ENCODE measurements around the gene EMC7. TPM values are rescaled to one million over a fixed set of nuclear protein-coding genes. Genes with fewer than 3 reads are reported as not detected.

EMC7 gene
- total and polyA plus RNA-seq, 2 donors (not counting 1 experiment from before 2014, with no cell fraction given), result 18.4 to 29.9 TPM

- intact Hi-C loops (cut with micrococcal nuclease), result no loop called here
- 97% methylated on average over 8 of the region's 8 CpGs for WGBS (ENCODE audit: insufficient coverage)
- H3K79me2 ChIP-seq (ENCODE audit: control insufficient read depth, insufficient read depth, low read length), result no peaks in the 10 kb centered on the region
- ATAC-seq (ENCODE audit: low read depth) (no peak), DNase-seq (no peak)
- ChIA-PET POLR2A (no interaction called here), CTCF (interaction anchor here (1.0 to 1.8 kb wide), 3 partner anchors 29 to 176 kb away, joined by 3 to 6 read pairs (median 5); partner anchors contain the start of gene KATNBL1)
- H3K4me2 ChIP-seq (replicated peaks; ENCODE audit: low read depth, low read length, poor library complexity, severe bottlenecking), result no peak overlapping the region
- no peaks in the 10 kb centered on the region for H3K9me3 ChIP-seq (ENCODE audit: control extremely low read depth in 1 of 3, control insufficient read depth in 2 of 3, insufficient read depth in 1 of 3, low read length in 2 of 3)
- no peaks in the 10 kb centered on the region for H3K36me3 ChIP-seq (replicated peaks in 1 of 2; ENCODE audit: control extremely low read depth in 1 of 2, control insufficient read depth in 1 of 2, extremely low read depth in 1 of 2, insufficient read depth in 2 of 2, low read length in 1 of 2)
- no peaks in the 10 kb centered on the region for H3K27me3 ChIP-seq (replicated peaks in 1 of 4; ENCODE audit: control extremely low read depth in 1 of 4, control insufficient read depth in 3 of 4, insufficient read depth in 4 of 4, low read length in 3 of 4)
- H3K4me3 ChIP-seq (ENCODE audit: control extremely low read depth in 1 of 5, extremely low read depth in 1 of 5, insufficient read depth in 1 of 5, low read depth in 2 of 5, low read length in 4 of 5), result no peak overlapping the region
- Mint-ChIP-seq H3K4me3 (no peak overlapping the region), H3K27ac (no peak overlapping the region), H3K9me3 (ENCODE audit: insufficient read depth) (no peaks in the 10 kb centered on the region), H3K4me1 (peaks cover 4% of the 10 kb centered on the region), H3K27me3 (no peaks in the 10 kb centered on the region)
- no peak overlapping the region for H3K27ac ChIP-seq (ENCODE audit: low read length in 2 of 2)
- no peak overlapping the region for H2AFZ ChIP-seq (ENCODE audit: insufficient read depth, low read depth, low read length, poor library complexity, severe bottlenecking)
- peaks cover 0 to 4% of the 10 kb centered on the region in 2 donors for H3K4me1 ChIP-seq (ENCODE audit: control insufficient read depth in 2 of 2, insufficient read depth in 2 of 2, low read length in 2 of 2)
- no peak overlapping the region for H3K9ac ChIP-seq (ENCODE audit: low read length)
- TF ChIP-seq, protein P1, sequence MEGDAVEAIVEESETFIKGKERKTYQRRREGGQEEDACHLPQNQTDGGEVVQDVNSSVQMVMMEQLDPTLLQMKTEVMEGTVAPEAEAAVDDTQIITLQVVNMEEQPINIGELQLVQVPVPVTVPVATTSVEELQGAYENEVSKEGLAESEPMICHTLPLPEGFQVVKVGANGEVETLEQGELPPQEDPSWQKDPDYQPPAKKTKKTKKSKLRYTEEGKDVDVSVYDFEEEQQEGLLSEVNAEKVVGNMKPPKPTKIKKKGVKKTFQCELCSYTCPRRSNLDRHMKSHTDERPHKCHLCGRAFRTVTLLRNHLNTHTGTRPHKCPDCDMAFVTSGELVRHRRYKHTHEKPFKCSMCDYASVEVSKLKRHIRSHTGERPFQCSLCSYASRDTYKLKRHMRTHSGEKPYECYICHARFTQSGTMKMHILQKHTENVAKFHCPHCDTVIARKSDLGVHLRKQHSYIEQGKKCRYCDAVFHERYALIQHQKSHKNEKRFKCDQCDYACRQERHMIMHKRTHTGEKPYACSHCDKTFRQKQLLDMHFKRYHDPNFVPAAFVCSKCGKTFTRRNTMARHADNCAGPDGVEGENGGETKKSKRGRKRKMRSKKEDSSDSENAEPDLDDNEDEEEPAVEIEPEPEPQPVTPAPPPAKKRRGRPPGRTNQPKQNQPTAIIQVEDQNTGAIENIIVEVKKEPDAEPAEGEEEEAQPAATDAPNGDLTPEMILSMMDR (IDR thresholded peaks at IDR 0.05), result no peak
- TF ChIP-seq EZH2 (IDR thresholded peaks at IDR 0.05; ENCODE audit: borderline replicate concordance, insufficient read depth, low read depth, low read length, poor library complexity, severe bottlenecking), result no peak
- H4K20me1 ChIP-seq (ENCODE audit: control insufficient read depth, insufficient read depth, low read length, poor library complexity, severe bottlenecking), result no peaks in the 10 kb centered on the region
Measured at GRCh38 chr15:34065941-34066340, 35.7 kb downstream of the EMC7 start.

DNA sequence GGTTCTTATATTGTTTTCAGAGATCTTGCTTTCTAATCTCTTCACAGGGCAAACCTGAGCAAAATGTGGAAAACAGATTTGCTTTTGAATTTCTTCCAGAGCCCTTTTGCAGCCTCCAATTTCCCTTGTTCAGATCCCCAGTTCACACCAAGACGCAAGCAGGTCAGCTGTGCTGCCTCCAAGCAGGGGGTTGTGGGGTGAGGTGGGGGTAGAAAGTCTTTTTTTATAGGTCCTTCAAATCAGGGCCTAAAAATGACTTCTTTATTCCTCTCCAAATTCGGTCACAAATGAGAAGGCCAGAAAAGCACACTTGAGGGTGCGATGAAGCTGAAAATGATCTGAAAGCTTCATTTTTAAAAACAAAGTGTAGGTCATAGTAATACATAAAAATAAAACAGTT, 36.4 kb downstream of the EMC7 start:
- Histone ChIP-seq H3K9ac (ENCODE audit: low read length) (no peak overlapping the region), H3K36me3 (replicated peaks in 1 of 2; ENCODE audit: control extremely low read depth in 1 of 2, control insufficient read depth in 1 of 2, extremely low read depth in 1 of 2, insufficient read depth in 2 of 2, low read length in 1 of 2) (no peaks in the 10 kb centered on the region), H3K4me3 (ENCODE audit: control extremely low read depth in 1 of 5, extremely low read depth in 1 of 5, insufficient read depth in 1 of 5, low read depth in 2 of 5, low read length in 4 of 5) (no peak overlapping the region), H3K27me3 (replicated peaks in 1 of 4; ENCODE audit: control extremely low read depth in 1 of 4, control insufficient read depth in 3 of 4, insufficient read depth in 4 of 4, low read length in 3 of 4) (no peaks in the 10 kb centered on the region), H3K4me1 (ENCODE audit: control insufficient read depth in 2 of 2, insufficient read depth in 2 of 2, low read length in 2 of 2) (peaks cover 0 to 4% of the 10 kb centered on the region in 2 donors), H2AFZ (ENCODE audit: insufficient read depth, low read depth, low read length, poor library complexity, severe bottlenecking) (no peak overlapping the region), H4K20me1 (ENCODE audit: control insufficient read depth, insufficient read depth, low read length, poor library complexity, severe bottlenecking) (no peaks in the 10 kb centered on the region), H3K79me2 (ENCODE audit: control insufficient read depth, insufficient read depth, low read length) (no peaks in the 10 kb centered on the region), H3K4me2 (replicated peaks; ENCODE audit: low read depth, low read length, poor library complexity, severe bottlenecking) (no peak overlapping the region), H3K27ac (ENCODE audit: low read length in 2 of 2) (no peak overlapping the region), H3K9me3 (ENCODE audit: control extremely low read depth in 1 of 3, control insufficient read depth in 2 of 3, insufficient read depth in 1 of 3, low read length in 2 of 3) (no peaks in the 10 kb centered on the region)
- intact Hi-C loops (cut with micrococcal nuclease), result no loop called here
- DNase-seq (no peak), ATAC-seq (ENCODE audit: low read depth) (no peak)
- no peak overlapping the region for H3K27ac Mint-ChIP-seq
- no CpG with 5 or more reads among the region's 3 CpGs for WGBS (ENCODE audit: insufficient coverage)
- no peaks in the 10 kb centered on the region for H3K9me3 Mint-ChIP-seq (ENCODE audit: insufficient read depth)
- no peaks in the 10 kb centered on the region for H3K27me3 Mint-ChIP-seq
- no peak overlapping the region for H3K4me3 Mint-ChIP-seq
- peaks cover 4% of the 10 kb centered on the region for H3K4me1 Mint-ChIP-seq
- ChIA-PET POLR2A (no interaction called here), CTCF (interaction anchor here (1.0 to 1.8 kb wide), 2 partner anchors 30 to 177 kb away, joined by 3 to 5 read pairs; no protein-coding TSS in a partner anchor)
- TF ChIP-seq, protein P1 (IDR thresholded peaks at IDR 0.05), result no peak
- TF ChIP-seq EZH2 (IDR thresholded peaks at IDR 0.05; ENCODE audit: borderline replicate concordance, insufficient read depth, low read depth, low read length, poor library complexity, severe bottlenecking), result no peak

Measured in B cell (primary cell).